Spinal cord (tissue), 10 donors: ENCODE data around the gene PIK3C2A. TPM values are rescaled to one million over a fixed set of nuclear protein-coding genes. Genes with fewer than 3 reads are reported as not detected.
"Not testable (repeated sequence)": the region's sequence is repeated elsewhere in the genome, so short reads cannot be mapped to it uniquely, and the experiment has no call there.

Source experiments
- DNase-seq, 6 donors: peaks; one replicate each; pipeline versions ENCODE4 v3.0.0 to v3.0.0-alpha.2; 2013 to 2015; ENCODE audit warnings: low spot score in 6 of 6, low read depth in 4 of 6
- H3K27ac ChIP-seq: one replicate; pipeline ENCODE4 v1.5.1; 2013; ENCODE audit warnings: low read depth, low read length, control low read depth
- H3K27me3 ChIP-seq: one replicate; pipeline ENCODE4 v1.6.1; 2013; ENCODE audit warnings: low read length; ENCODE audit not compliant: control insufficient read depth, insufficient read depth
- H3K36me3 ChIP-seq: one replicate; pipeline ENCODE4 v1.6.1; 2013; ENCODE audit warnings: low read length; ENCODE audit not compliant: control insufficient read depth, insufficient read depth
- H3K4me1 ChIP-seq: one replicate; pipeline ENCODE4 v1.6.1; 2013; ENCODE audit warnings: low read length; ENCODE audit not compliant: control insufficient read depth, insufficient read depth
- H3K4me3 ChIP-seq: one replicate; pipeline ENCODE4 v1.5.1; 2013; ENCODE audit warnings: low read depth, low read length, control low read depth
- H3K9me3 ChIP-seq: one replicate; pipeline ENCODE4 v1.6.1; 2013; ENCODE audit warnings: low read length; ENCODE audit not compliant: control insufficient read depth, insufficient read depth
- WGBS: methylation state at CpG from one replicate; pipeline ENCODE4 v1.1.5; 2013; ENCODE audit warnings: missing lambda C conversion rate; ENCODE audit not compliant: insufficient coverage; 5-methylcytosine and 5-hydroxymethylcytosine counted together
- long read RNA-seq, 4 donors: transcript quantifications; one replicate each; lab custom pipeline, GENCODE V29; 2026
- polyA plus RNA-seq, 2 donors: library from polyadenylated mRNA; unstranded; fragments of 120-200 nt; gene quantifications; one replicate each; pipeline ENCODE4 v1.2.1, GENCODE V29; 2013; ENCODE audit not compliant: insufficient read length in 2 of 2
- total RNA-seq, 2 donors: library from RNA; depleted of rRNA in 1 of 2; stranded (reverse); fragments of 120-200 nt in 1 of 2; fragments of >200 nt in 1 of 2; gene quantifications; one replicate each; pipeline versions ENCODE4 v1.2.3 to v1.2.4, GENCODE V29; 2013 to 2014
- donor health status: healthy.

The PIK3C2A gene, protein sequence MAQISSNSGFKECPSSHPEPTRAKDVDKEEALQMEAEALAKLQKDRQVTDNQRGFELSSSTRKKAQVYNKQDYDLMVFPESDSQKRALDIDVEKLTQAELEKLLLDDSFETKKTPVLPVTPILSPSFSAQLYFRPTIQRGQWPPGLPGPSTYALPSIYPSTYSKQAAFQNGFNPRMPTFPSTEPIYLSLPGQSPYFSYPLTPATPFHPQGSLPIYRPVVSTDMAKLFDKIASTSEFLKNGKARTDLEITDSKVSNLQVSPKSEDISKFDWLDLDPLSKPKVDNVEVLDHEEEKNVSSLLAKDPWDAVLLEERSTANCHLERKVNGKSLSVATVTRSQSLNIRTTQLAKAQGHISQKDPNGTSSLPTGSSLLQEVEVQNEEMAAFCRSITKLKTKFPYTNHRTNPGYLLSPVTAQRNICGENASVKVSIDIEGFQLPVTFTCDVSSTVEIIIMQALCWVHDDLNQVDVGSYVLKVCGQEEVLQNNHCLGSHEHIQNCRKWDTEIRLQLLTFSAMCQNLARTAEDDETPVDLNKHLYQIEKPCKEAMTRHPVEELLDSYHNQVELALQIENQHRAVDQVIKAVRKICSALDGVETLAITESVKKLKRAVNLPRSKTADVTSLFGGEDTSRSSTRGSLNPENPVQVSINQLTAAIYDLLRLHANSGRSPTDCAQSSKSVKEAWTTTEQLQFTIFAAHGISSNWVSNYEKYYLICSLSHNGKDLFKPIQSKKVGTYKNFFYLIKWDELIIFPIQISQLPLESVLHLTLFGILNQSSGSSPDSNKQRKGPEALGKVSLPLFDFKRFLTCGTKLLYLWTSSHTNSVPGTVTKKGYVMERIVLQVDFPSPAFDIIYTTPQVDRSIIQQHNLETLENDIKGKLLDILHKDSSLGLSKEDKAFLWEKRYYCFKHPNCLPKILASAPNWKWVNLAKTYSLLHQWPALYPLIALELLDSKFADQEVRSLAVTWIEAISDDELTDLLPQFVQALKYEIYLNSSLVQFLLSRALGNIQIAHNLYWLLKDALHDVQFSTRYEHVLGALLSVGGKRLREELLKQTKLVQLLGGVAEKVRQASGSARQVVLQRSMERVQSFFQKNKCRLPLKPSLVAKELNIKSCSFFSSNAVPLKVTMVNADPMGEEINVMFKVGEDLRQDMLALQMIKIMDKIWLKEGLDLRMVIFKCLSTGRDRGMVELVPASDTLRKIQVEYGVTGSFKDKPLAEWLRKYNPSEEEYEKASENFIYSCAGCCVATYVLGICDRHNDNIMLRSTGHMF (N-terminal part only)
- total RNA-seq, result 10 to 100 TPM; 70.6 to 72.1 TPM
- 10 to 100 TPM; 25.1 to 38.7 TPM for polyA plus RNA-seq
- long read RNA-seq, donor 1, result 0 reads
- long read RNA-seq, donor 2, result 0 reads
- long read RNA-seq, donor 3, result 0 reads
- long read RNA-seq, donor 4, partial matches to known transcripts, result 7 of 7 reads
- long read RNA-seq, donor 4, other reads (novel, unspliced or antisense), result 0 of 7 reads

DNA sequence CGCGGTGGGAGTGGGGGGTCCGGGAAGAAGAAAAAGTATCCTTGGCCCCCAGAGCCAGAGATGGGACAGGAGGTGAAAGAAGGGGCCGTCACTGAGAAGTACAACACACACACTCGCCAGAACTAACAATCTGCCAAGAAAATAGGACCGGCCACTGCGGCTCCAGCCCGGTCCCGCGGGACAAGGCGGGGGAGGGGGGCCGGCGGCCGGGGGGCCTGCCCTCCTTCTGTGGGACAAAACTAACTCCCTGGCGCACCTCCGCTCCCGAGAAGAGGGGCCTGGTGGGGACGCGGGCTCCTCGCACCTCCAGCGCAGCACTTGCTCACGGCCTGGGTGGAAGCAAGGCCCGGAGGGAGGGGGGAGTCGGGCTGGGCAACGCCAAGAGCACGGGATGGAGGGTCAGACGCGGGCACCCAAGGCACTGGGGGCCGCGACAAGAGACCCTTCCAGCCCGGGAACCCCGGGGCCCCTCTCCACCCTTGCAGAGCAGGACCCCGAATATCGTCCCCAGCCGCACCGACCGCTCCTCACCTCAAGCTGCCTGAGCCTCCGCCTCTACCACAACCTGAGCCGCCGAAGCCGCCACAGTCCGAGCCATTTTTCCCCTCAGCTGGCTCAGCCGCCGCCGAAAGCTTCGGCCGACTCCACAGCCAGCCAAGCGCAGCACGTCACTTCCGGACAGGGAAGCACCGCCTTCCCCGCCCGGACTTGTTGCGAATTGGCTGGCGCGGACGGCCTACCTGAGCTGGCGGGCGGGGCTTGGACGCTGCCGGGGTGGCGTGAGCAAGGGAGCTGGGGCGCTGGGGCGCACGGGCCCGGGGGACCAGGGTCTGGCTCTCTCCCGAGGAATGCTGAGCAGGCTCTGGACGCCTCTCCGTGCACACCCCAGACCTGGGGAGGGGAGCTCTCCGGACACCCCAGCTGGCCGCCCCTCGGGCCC is at the start of gene PIK3C2A:
Gene PIK3C2A, minus strand, starts transcription at position 670 of the 940 bp plus-strand sequence. CDS start 38,245 bp downstream, outside the sequence.
- peak within 1 kb of the TSS; percentile 98 for H3K27ac ChIP-seq
- H3K36me3 ChIP-seq, result peaks cover 4% of the 10 kb centered on the region
- H3K4me1 ChIP-seq, result peaks cover 7% of the 10 kb centered on the region
- no peaks in the 10 kb centered on the region for H3K9me3 ChIP-seq
- no peaks in the 10 kb centered on the region for H3K27me3 ChIP-seq
- WGBS, result under 1% methylated on average over 68 of the region's 72 CpGs
- peak; percentile 75 to 98 (median 90) for DNase-seq
- H3K4me3 ChIP-seq, result peak within 1 kb of the TSS; percentile 99

DNA sequence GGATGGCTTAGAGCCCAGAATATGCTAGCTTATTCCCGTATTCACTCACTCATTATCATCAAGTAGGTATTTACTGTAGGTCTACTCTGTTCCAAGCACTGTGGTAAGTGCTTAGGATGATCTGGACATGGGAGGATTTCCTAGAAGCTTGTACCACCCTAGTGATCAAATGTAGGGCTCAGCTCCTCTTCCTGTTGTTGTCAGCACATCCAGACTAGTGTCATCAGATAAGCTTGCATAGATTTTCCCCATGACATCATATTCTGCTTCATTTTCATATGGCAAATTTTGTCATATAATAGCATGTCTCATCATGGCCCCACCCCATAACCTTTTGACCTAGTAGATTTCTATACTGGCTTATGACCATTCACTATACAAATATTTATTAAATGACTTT is 49.4 kb upstream of the PIK3C2A start:
- H3K27me3 ChIP-seq, result no peaks in the 10 kb centered on the region
- DNase-seq, result no peak
- H3K27ac ChIP-seq, result no peak overlapping the region
- no peaks in the 10 kb centered on the region for H3K4me1 ChIP-seq
- no peak overlapping the region for H3K4me3 ChIP-seq
- WGBS, result no CpG with 5 or more reads among the region's 1 CpG
- H3K36me3 ChIP-seq, result no peaks in the 10 kb centered on the region
- no peaks in the 10 kb centered on the region for H3K9me3 ChIP-seq

DNA sequence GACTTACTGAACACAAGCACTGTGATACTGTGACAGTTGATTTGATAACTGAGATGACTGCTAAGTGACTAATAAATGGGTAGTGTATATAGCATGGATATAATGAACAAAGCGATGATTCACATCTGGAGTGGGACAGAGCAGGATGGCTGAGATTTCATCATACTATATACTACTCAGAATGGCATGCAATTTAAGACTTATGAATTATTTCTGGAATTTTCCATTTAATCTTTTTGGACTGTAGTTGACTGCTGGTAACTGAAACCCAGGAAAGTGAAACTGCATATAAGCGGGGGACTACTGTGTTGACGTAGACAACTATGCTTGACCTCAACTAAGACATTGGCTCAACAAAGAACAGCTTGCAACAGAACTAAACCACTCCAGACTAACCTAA is 48.7 kb upstream of the PIK3C2A start:
- no peaks in the 10 kb centered on the region for H3K27me3 ChIP-seq
- H3K36me3 ChIP-seq, result no peaks in the 10 kb centered on the region
- no peaks in the 10 kb centered on the region for H3K9me3 ChIP-seq
- WGBS, result 100% methylated on average over 1 of the region's 3 CpGs
- no peak overlapping the region for H3K27ac ChIP-seq
- H3K4me3 ChIP-seq, result no peak overlapping the region
- H3K4me1 ChIP-seq, result no peaks in the 10 kb centered on the region
- DNase-seq, result no peak

DNA sequence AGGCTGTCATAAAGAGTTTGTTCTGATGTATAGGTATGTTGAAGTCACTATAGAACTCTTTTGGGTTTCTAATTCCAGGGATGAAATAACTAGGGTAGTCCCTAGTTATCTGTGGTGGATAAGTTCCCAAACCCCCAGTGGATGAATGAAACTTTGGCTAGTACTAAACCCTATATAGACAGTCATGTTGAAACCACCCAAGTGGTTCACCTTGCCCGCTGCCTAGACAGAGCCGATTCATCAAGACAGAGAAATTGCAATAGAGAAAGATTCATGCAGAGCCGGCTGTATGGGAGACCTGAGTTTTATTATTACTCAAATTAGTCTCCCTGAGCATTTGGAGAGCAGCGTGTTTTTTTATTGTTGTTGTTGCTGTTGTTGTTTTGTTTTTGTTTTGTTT is 44.9 kb upstream of the PIK3C2A start:
- H3K27me3 ChIP-seq, result no peaks in the 10 kb centered on the region
- H3K4me1 ChIP-seq, result no peaks in the 10 kb centered on the region
- no peak overlapping the region for H3K27ac ChIP-seq
- H3K36me3 ChIP-seq, result no peaks in the 10 kb centered on the region
- H3K4me3 ChIP-seq, result no peak overlapping the region
- no peaks in the 10 kb centered on the region for H3K9me3 ChIP-seq
- WGBS, result 71% methylated on average over 2 of the region's 4 CpGs
- DNase-seq, result no peak

DNA sequence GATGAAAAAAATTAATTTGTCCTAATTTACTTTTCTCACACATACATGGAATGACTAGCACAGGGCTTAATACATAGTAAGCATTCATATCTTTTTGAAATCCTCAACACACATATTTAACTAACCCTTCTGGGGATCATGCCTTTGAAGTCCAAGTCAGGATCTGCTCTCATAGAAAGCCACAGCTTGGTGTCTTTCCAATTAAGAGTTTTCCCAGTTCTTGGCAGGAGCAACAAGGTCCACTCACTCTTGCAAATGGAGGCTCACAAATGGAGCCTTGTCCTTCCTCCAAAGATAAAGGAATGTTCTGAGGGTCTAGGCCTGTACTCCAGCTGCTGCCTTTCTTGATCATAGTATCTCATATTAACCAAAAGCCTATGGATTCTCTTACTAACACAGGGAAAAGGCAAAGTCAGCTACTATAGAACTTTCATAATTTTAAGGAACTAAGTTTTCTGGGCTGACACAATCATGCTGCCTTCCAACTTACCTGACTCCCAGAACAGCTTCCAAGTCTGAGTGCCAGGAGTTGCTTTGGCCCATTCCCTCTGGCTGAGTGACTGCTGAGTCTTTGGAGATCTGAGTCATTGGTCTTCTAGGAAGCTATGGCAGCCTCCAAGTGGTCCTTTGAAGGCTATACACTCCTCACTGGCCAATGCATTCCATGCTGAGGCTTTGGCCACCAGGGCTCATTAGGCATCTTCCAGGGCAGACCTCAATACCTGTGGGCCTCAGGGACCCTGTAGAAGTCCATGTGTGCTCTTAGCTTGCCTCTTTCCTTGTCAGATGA is 43.0 kb upstream of the PIK3C2A start:
- Histone ChIP-seq H3K36me3 (no peaks in the 10 kb centered on the region), H3K9me3 (no peaks in the 10 kb centered on the region), H3K4me3 (no peak overlapping the region), H3K4me1 (no peaks in the 10 kb centered on the region), H3K27ac (no peak overlapping the region), H3K27me3 (no peaks in the 10 kb centered on the region)
- no peak for DNase-seq

DNA sequence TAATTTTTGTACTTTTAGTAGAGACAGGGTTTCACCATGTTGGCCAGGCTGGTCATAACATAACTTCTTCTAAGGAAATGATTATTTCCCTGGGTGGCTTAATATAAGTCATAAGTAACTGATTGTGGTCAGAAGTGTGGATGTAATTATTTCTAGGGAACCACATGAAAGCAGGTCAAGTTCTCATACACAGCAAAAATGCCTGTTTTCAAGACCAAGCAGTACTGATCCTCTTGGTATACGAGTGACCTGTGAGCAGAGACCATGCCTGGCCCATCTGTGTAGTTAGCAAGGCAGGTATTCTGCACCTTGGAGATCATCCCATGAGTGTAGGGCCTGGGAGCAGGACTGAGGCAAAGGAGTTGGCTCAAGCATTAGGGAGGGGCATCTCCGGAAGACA is 36.3 kb upstream of the PIK3C2A start:
- 100% methylated on average over 1 of the region's 2 CpGs for WGBS
- Histone ChIP-seq H3K27me3 (no peaks in the 10 kb centered on the region), H3K27ac (no peak overlapping the region), H3K36me3 (no peaks in the 10 kb centered on the region), H3K4me3 (no peak overlapping the region), H3K4me1 (no peaks in the 10 kb centered on the region), H3K9me3 (no peaks in the 10 kb centered on the region)
- DNase-seq, result no peak

DNA sequence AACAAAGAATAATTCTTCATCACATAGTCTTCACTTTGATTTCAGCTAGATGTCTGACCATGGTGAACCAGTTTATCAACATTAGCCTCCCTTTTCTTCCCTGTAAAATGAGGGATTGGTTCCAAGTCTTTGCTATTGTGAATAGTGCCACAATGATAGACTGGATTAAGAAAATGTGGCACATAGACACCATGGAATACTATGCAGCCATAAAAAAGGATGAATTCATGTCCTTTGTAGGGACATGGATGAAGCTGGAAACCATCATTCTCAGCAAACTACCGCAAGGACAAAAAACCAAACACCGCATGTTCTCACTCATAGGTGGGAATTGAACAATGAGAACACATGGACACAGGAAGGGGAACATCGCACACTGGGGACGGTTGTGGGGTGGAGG is 35.2 kb upstream of the PIK3C2A start:
- not testable (repeated sequence) for DNase-seq, H3K27me3 ChIP-seq, H3K27ac ChIP-seq, H3K4me1 ChIP-seq, H3K36me3 ChIP-seq, H3K9me3 ChIP-seq, H3K4me3 ChIP-seq
- no CpG with 5 or more reads among the region's 4 CpGs for WGBS

DNA sequence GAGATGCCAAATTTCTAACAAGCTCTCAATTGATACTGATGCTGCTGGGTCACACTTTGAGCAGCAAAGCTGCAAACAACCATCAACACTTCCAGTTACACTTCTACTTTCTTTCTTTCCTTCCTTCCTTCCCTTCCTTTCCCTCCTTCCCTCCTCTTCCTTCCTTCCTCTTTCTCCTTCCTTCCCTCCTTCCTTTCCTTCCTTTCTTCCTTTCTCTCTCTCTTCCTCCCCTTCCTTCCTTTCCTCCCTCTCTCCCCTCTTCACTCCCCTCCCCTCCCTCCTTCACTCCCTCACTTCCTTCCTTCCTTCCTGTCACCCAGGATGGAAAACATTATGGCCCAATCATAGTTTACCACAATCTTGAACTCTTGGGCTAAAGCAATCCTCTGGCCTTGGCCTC is 33.0 kb upstream of the PIK3C2A start:
- no peaks in the 10 kb centered on the region for H3K27me3 ChIP-seq

More for the DNA sequence above, 33.0 kb upstream of the PIK3C2A start:
- Histone ChIP-seq H3K27ac (no peak overlapping the region), H3K4me3 (no peak overlapping the region), H3K9me3 (no peaks in the 10 kb centered on the region), H3K4me1 (no peaks in the 10 kb centered on the region), H3K36me3 (no peaks in the 10 kb centered on the region)
- DNase-seq, result no peak
